Endothelial cell of umbilical vein (primary cell): Measurements from ENCODE around the gene AKAP13. TPM values are rescaled to one million over a fixed set of nuclear protein-coding genes. Genes with fewer than 3 reads are reported as not detected.

Experiments used
- BruUV-seq: library from RNA; stranded (reverse); fragments of 400-500 nt; replicated peaks from 2 replicates; lab custom pipeline; 2021; lab: Mats Ljungman, UMichigan
- CTCF ChIA-PET: fragments of 300-600, 350-600 bp; sonication (Branson Sonifier 250); formaldehyde crosslinking; loops from one replicate; lab custom pipeline; 2021; ENCODE audit warnings: antibody characterized with exemption, inconsistent platforms; lab: Charles Lee
- POLR2A ChIA-PET: fragments of 300-600, 350-600 bp; sonication (Branson Sonifier 250); formaldehyde crosslinking; loops from one replicate; lab custom pipeline; 2021; ENCODE audit warnings: antibody characterized with exemption, inconsistent platforms; lab: Charles Lee
- DNase-seq: peaks from one replicate; pipeline ENCODE4 v3.0.0-alpha.2; 2011; ENCODE audit warnings: low read depth, low spot score
- FAIRE-seq: peaks from 2 replicates; lab custom pipeline; 2011; peaks lifted over from hg19 to GRCh38; lab: Jason Lieb, UNC
- H2AFZ ChIP-seq: 2 replicates; pipeline ENCODE4 v1.6.0; 2012; ENCODE audit warnings: low read depth, low read length, control low read depth, inconsistent platforms
- H3K27ac ChIP-seq: 2 replicates; pipeline ENCODE4 v1.5.1; 2011; ENCODE audit warnings: low read depth, mild to moderate bottlenecking, control low read depth, low read length, moderate library complexity; ENCODE audit not compliant: insufficient read depth
- H3K27me3 ChIP-seq, 2 experiments: 2 replicates each; pipeline versions ENCODE4 v1.6.0 to v1.6.1; 2011; ENCODE audit warnings: low read length in 2 of 2, mixed read lengths in 1 of 2; ENCODE audit not compliant: control insufficient read depth in 2 of 2, insufficient read depth in 2 of 2
- H3K36me3 ChIP-seq, 2 experiments: 2 replicates in 1 of 2; 3 replicates in 1 of 2; pipeline ENCODE4 v1.5.1; 2011; ENCODE audit warnings: low read length in 2 of 2, mild to moderate bottlenecking in 1 of 2, moderate library complexity in 1 of 2; ENCODE audit not compliant: control insufficient read depth in 2 of 2, insufficient read depth in 2 of 2; ENCODE audit errors: extremely low read depth in 1 of 2
- H3K4me1 ChIP-seq: 3 replicates; pipeline ENCODE4 v1.5.1; 2011; ENCODE audit warnings: mild to moderate bottlenecking, low read length; ENCODE audit not compliant: control insufficient read depth, insufficient read depth; ENCODE audit errors: extremely low read depth
- H3K4me2 ChIP-seq: 2 replicates; pipeline ENCODE4 v1.6.1; 2011; ENCODE audit warnings: low read length, control low read depth, mixed read lengths; ENCODE audit not compliant: insufficient read depth
- H3K4me3 ChIP-seq, 3 experiments: fragments of 200-600 bp in 1 of 3; sonication (generic), shearing (Covaris generic) in 1 of 3; replicated peaks in 1 of 3; 2 replicates each; pipeline ENCODE4 v1.5.1; 2011 to 2016; ENCODE audit warnings: control low read depth in 3 of 3, low read length in 3 of 3, mild to moderate bottlenecking in 2 of 3, inconsistent platforms in 1 of 3, low read depth in 1 of 3, moderate library complexity in 1 of 3; ENCODE audit not compliant: insufficient read depth in 1 of 3
- H3K79me2 ChIP-seq: 2 replicates; pipeline ENCODE4 v1.6.0; 2012; ENCODE audit warnings: low read length, inconsistent platforms; ENCODE audit not compliant: control insufficient read depth, insufficient read depth
- H3K9ac ChIP-seq: replicated peaks from 2 replicates; pipeline ENCODE3; 2011; ENCODE audit warnings: low read length, control low read depth; ENCODE audit not compliant: insufficient read depth; ENCODE audit errors: extremely low read depth
- H3K9me1 ChIP-seq: replicated peaks from 3 replicates; pipeline ENCODE4 v1.6.0; 2011; ENCODE audit warnings: mild to moderate bottlenecking, low read length; ENCODE audit not compliant: control insufficient read depth, insufficient read depth; ENCODE audit errors: extremely low read depth
- H3K9me3 ChIP-seq: replicated peaks from 2 replicates; pipeline ENCODE4 v1.5.1; 2012; ENCODE audit warnings: low read length, inconsistent platforms; ENCODE audit not compliant: control insufficient read depth, insufficient read depth
- H4K20me1 ChIP-seq: replicated peaks from 2 replicates; pipeline ENCODE3; 2011; ENCODE audit warnings: mild to moderate bottlenecking, low read length; ENCODE audit not compliant: control insufficient read depth, insufficient read depth; ENCODE audit errors: extremely low read depth
- EZH2 ChIP-seq: IDR thresholded peaks from 2 replicates; pipeline ENCODE4 v1.6.1; 2012; ENCODE audit warnings: borderline replicate concordance, low read depth, mild to moderate bottlenecking, moderate library complexity, low read length, inconsistent platforms; ENCODE audit not compliant: severe bottlenecking
- FOS ChIP-seq: IDR thresholded peaks from 2 replicates; pipeline ENCODE4 v1.6.1; 2011; ENCODE audit warnings: mild to moderate bottlenecking, low read length, moderate library complexity, borderline replicate concordance; ENCODE audit not compliant: insufficient read depth
- GATA2 ChIP-seq: IDR thresholded peaks from 2 replicates; pipeline ENCODE4 v1.7.0; 2011; ENCODE audit warnings: low read depth, mild to moderate bottlenecking, moderate library complexity, mixed read lengths, low read length; ENCODE audit not compliant: insufficient read length, insufficient read depth
- JUN ChIP-seq: IDR thresholded peaks from 2 replicates; pipeline ENCODE4 v1.6.1; 2011; ENCODE audit warnings: borderline replicate concordance, low read depth; ENCODE audit not compliant: insufficient read length, insufficient read depth
- MYC ChIP-seq: IDR thresholded peaks from one replicate; pipeline ENCODE4 v1.6.1; 2011; ENCODE audit warnings: mild to moderate bottlenecking, low read depth, low read length
- POLR2A ChIP-seq: IDR thresholded peaks from 2 replicates; pipeline ENCODE4 v1.6.1; 2012; ENCODE audit warnings: low read depth, mild to moderate bottlenecking, control low read depth, low read length
- POLR2AphosphoS5 ChIP-seq: IDR thresholded peaks from 2 replicates; pipeline ENCODE4 v1.6.1; 2012; ENCODE audit warnings: low read depth, mild to moderate bottlenecking, control low read depth, low read length, moderate library complexity; ENCODE audit not compliant: insufficient read depth
- dilution Hi-C: fragments of 300-500 bp; cut with MboI; formaldehyde crosslinking; loops from one replicate; pipeline ENCODE4 v1.15.0; 2019; ENCODE audit warnings: low sequenced_read_pairs; ENCODE audit not compliant: extremely low pct_ligation_motif_present
- intact Hi-C: fragments of 100-400 bp; cut with micrococcal nuclease; formaldehyde crosslinking; loops from one replicate; pipeline ENCODE4 v1.10.0; 2022
- polyA plus RNA-seq, 4 experiments: library from polyadenylated mRNA; depleted of rRNA in 3 of 4; stranded (reverse) in 3 of 4; unstranded in 1 of 4; fragments of >200 nt; gene quantifications; 2 replicates each; pipeline versions ENCODE4 v1.2.1 to v1.2.3, GENCODE V29; 2011 to 2012; ENCODE audit warnings: missing spikeins in 1 of 4
- total RNA-seq: library from RNA; stranded (reverse); gene quantifications from 2 replicates; pipeline ENCODE4 v1.2.3, GENCODE V29; 2021
- TF ChIP-seq, protein P1 (sequence below), 2 donors: IDR thresholded peaks; 1 replicate in 1 of 2; 2 replicates in 1 of 2; pipeline ENCODE4 v1.5.1; 2011; ENCODE audit warnings: low read length in 2 of 2, mild to moderate bottlenecking in 2 of 2, moderate library complexity in 2 of 2, control low read depth in 1 of 2, inconsistent platforms in 1 of 2, low read depth in 1 of 2; ENCODE audit not compliant: insufficient read depth in 1 of 2; ENCODE audit errors: extremely low read depth in 1 of 2
- TF ChIP-seq, protein P2 (sequence below): IDR thresholded peaks from 2 replicates; pipeline ENCODE4 v1.6.1; 2011; ENCODE audit not compliant: insufficient read depth, insufficient read length

The AKAP13 gene
- total and polyA plus RNA-seq, 2 donors (not counting 3 experiments of a cell fraction or from before 2014, with no cell fraction given): 22.8 to 87.8 TPM

DNA sequence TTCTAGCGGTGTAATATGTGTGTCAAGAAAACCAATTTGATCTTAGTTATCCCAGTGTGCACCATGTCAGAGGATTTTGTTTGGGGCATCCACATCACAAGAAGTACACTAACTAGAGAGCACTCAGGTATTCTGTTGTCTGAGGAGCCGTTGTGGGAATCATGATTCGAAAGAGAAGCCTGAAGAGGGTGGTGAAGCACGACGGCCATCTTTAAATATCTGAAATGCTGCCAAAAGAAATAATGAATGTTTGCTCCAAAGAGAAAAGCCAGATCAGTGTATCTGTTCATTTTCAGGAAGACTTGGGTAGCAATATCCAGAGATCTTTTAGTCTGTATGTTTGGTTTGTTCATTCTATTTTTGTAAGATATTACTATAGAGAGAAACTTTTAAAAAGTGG lies 233.7 kb downstream of the AKAP13 start:
- ChIA-PET POLR2A (no interaction called here), CTCF (no interaction called here)
- Histone ChIP-seq H3K4me3 (no peak overlapping the region), H3K4me2 (no peak overlapping the region), H3K36me3 (no peaks in the 10 kb centered on the region), H3K27ac (no peak overlapping the region), H4K20me1 (no peaks in the 10 kb centered on the region), H3K4me1 (peaks cover 23% of the 10 kb centered on the region), H3K79me2 (peaks cover 9% of the 10 kb centered on the region), H3K9ac (no peak overlapping the region), H3K27me3 (no peaks in the 10 kb centered on the region), H3K9me1 (no peaks in the 10 kb centered on the region), H2AFZ (peak overlapping the region; percentile 62), H3K9me3 (no peaks in the 10 kb centered on the region)
- dilution Hi-C loops: no loop called here
- DNase-seq (peak; percentile 56), FAIRE-seq (peak; percentile 70)
- intact Hi-C loops: no loop called here
- no TSS peak for BruUV-seq
- TF ChIP-seq EZH2: no peak
- no peak for TF ChIP-seq GATA2
- TF ChIP-seq FOS: no peak
- TF ChIP-seq MYC: no peak
- TF ChIP-seq POLR2A: no peak
- no peak for TF ChIP-seq JUN
- TF ChIP-seq POLR2AphosphoS5: no peak
- TF ChIP-seq, protein P1, sequence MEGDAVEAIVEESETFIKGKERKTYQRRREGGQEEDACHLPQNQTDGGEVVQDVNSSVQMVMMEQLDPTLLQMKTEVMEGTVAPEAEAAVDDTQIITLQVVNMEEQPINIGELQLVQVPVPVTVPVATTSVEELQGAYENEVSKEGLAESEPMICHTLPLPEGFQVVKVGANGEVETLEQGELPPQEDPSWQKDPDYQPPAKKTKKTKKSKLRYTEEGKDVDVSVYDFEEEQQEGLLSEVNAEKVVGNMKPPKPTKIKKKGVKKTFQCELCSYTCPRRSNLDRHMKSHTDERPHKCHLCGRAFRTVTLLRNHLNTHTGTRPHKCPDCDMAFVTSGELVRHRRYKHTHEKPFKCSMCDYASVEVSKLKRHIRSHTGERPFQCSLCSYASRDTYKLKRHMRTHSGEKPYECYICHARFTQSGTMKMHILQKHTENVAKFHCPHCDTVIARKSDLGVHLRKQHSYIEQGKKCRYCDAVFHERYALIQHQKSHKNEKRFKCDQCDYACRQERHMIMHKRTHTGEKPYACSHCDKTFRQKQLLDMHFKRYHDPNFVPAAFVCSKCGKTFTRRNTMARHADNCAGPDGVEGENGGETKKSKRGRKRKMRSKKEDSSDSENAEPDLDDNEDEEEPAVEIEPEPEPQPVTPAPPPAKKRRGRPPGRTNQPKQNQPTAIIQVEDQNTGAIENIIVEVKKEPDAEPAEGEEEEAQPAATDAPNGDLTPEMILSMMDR (IDR thresholded peaks at IDR 0.05; ENCODE audit: extremely low read depth in 1 of 2, insufficient read depth in 1 of 2, low read depth in 1 of 2, low read length in 2 of 2): no peak
- TF ChIP-seq, protein P2, sequence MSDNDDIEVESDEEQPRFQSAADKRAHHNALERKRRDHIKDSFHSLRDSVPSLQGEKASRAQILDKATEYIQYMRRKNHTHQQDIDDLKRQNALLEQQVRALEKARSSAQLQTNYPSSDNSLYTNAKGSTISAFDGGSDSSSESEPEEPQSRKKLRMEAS: no peak
